HG03139 (cell line): ENCODE data around the gene TTF2.
"Not testable (repeated sequence)": the region's sequence is repeated elsewhere in the genome, so short reads cannot be mapped to it uniquely, and the experiment has no call there.

Experiments used
- ATAC-seq: cut with Tn5 transposase; IDR thresholded peaks from one replicate; pipeline ENCODE4 v1.9.1; 2021; ENCODE audit not compliant: unreplicated experiment

Gene TTF2

GRCh38 chr1:117092594-117092993, 32.5 kb downstream of the TTF2 start:
- ATAC-seq, result no peak

GRCh38 chr1:117093091-117093534, 33.0 kb downstream of the TTF2 start:
- no peak for ATAC-seq

GRCh38 chr1:117093870-117094621, 33.9 kb downstream of the TTF2 start:
- peak; percentile 83 for ATAC-seq

DNA sequence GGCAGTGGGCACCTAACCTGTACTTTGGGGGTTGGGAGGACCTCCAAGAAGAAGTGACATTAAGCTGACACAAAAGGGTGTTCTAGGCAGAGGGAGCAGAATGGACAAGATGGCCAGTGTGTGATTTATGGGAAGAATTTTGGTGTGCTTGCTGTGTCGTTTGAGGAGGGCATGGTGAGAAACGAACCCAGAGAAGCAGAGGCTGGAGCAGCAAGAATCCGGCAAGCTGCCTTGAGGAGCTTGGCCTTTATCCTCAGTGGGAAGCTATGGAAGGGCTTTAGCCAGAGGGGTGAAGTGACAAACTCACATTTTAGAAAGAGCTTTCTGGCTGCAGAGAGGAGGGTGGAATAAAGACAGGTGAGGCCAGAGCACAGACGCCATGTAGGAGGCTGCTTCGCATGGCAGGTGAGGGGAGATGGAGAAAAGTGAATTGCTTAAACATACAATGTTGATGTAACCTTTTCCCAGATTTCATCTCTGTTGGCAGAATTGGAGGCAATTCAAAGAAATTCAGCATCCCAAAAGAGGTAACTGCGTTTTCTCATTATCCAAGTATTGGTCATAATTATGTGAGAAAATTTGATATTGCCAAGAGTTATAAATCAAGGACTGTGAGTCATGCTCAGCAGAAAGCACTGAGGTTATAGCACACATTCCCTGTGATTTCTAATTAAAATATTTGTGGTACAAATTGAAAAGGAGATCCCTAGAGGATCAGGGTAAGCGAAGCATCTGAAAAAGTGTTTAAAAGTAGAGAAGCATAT, 34.9 kb downstream of the TTF2 start:
- no peak for ATAC-seq

- ATAC-seq, result no peak
Measured at GRCh38 chr1:117096951-117097408, 36.9 kb downstream of the TTF2 start.

DNA sequence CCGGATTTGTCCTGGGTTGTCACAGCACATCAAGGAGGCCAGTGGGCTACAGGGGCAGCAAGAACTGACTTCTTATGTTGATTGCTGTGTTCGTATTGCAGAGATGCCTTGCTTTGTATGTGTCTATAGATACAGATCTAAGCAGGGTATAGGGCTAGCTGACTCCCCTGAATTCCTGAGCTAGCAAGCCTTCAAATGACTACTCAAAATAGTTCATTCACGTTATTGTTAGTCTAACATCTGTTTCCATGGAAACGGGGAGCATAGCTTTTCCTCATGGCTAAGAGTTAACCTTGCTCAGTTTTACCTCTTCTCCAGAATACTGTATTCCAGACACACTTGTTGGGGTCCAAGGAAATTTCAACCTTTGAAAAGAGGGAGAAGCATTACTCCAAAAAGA, 37.3 kb downstream of the TTF2 start:
- no peak for ATAC-seq

DNA sequence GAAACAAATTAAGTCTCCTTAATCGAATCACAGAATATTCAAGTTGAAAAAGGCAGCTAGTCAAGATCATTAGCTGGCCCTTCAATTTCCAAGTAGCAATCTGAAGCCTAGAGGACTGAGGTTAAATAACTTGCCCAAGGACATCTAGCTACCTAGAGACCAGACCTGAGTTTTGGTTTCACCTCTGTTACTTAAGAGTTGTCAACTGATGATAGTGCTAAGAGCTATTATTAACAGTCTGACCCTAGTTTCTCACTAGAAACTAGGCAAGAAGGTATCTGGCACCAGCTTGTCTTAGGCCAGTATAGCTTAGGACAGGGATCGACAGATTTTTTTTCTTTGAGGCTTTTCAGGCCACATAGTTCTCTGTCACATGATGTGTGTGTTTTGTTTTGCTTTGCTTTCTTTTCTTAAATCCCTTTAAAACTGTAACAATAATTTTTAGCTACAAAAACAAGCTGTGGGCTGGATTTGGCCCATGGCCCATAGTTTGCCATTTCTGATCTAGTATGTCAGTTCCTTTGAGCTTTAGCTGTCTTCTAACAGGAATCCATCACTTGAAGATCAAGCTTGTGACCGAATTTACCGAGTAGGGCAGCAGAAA, 38.3 kb downstream of the TTF2 start:
- ATAC-seq, result no peak

- no peak for ATAC-seq
Measured at GRCh38 chr1:117101334-117101733, 41.2 kb downstream of the TTF2 start.

- ATAC-seq, result not testable (repeated sequence)
Measured at GRCh38 chr1:117101858-117102257, 41.7 kb downstream of the TTF2 start.

GRCh38 chr1:117104986-117105385, 44.9 kb downstream of the TTF2 start:
- no peak for ATAC-seq

DNA sequence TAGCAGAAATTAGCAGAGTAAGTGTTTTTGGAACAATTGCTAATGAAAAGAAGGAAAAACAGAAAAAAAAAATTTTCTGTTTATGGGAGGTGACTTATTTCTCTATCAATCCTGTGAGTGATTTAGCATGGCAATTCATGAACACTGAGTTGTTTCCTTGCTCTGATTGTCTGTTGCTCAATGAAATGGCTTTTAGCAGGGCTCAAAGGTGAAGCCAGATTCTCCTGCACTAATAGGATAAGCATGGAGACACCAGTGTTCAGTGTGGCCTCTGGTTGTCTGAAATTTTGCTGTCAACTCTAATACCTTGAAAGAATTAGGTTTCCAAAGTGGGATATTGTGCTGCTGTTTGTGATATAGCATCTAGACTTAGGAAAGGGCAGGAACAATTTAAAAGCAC, 45.6 kb downstream of the TTF2 start:
- no peak for ATAC-seq

DNA sequence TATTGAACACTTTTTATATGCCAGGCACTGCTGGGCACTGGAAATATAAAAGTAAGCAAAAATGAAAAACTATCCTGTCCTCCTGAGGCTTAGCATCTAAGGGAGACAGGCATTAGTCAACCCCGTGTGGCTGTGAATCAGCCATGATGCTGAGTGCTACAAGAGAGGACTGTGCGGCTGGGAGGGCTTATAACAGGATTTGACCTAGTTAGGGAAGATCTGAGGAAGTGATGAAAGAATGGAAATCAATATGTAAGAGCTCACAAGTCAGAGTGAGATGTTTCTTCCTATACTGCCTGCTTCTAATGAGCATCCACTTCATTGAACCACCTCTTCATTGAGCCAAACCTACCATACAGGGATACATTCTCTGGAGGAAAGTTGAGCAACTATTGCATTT, 46.4 kb downstream of the TTF2 start:
- no peak for ATAC-seq

GRCh38 chr1:117107364-117107763, 47.2 kb downstream of the TTF2 start:
- ATAC-seq, result no peak

- ATAC-seq, result no peak
Measured at GRCh38 chr1:117110774-117111173, 50.6 kb downstream of the TTF2 start.

GRCh38 chr1:117112047-117112717, 52.1 kb downstream of the TTF2 start:
- ATAC-seq, result no peak

DNA sequence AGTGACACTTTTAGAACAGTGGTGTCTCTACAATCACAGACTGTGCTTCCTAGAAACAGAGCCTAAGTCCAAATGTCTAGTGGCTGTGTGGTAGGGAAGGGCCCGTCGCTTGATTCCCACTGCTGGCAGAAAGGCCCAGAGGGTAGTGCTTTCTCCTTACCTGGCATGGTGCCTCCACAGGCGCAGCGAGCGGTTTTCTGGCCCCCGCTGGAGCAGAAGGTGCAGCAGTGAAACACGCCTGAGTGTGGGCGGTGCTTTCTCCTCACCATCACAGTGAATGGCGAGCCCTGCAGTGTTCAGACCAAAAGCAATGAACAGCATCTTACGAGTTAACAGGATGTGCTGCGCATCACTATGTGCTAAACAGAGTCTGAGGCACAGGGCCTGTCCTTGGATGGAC, 53.1 kb downstream of the TTF2 start:
- ATAC-seq, result no peak

DNA sequence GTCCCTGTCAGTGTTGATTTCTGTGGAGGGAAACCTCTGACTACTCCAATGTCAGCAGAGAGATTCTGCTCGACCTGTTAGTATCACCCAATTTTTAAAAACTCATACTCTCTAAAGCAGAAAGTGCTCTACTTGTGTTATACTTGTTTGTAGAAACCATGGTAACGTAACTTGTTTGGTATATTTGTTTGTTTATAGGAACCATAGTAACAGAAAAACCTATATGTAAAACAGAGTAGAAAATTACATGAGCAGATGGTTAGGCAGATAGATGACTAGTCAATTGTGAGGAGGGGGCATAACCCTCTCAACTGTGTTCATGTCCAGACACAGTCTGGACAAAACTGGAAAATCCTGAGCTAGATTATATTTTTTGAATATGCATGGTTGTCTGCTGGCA, 54.8 kb downstream of the TTF2 start:
- no peak for ATAC-seq

DNA sequence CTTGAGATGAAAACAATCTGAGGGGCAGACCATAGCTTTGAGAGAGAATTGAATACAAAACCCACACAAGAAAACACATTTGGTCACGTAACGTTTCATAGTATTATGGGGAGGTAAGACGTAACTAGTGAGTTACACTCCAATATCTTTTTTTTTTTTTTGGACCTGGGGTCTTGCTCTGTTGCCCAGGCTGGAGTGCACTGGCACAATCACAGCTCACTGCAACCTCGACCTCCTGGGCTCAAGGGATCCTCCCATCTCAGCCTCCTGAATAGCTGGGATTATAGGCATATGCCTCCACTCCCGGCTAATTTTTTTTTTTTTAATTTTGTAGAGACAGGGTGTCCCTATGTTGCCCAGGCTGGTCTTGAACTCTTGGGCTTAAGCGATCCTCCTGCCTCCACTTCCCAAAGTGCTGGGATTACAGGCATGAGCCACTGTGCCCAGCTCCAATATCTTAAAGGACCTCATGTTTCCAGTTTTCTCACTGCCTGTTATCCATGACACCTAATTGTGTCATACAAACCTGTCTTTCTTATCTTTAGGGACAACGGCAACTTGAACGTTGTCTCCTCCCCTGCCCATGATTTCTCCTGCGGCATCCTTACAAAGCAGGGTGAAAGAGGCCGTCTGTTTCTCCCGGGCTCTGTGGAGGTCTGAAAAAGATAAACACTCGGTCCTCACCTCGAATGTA, 56.1 kb downstream of the TTF2 start:
- ATAC-seq, result no peak

DNA sequence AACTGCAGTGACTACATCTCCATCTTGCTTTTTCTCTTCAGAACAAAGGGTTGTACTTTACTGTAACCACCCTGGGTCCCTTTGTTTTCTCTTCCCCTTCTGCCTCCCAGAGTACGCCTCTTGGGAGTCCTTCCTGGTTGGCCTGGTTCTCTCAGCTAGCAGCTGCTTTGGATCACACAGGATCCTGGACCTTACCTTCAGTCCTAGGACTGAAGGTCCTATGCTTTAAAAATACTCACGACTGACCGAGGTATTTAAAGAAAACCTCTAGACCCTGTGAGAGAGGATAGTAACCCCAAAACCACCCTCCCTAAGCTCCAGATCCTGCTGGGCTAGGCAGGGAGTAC, 56.6 kb downstream of the TTF2 start:
- no peak for ATAC-seq

DNA sequence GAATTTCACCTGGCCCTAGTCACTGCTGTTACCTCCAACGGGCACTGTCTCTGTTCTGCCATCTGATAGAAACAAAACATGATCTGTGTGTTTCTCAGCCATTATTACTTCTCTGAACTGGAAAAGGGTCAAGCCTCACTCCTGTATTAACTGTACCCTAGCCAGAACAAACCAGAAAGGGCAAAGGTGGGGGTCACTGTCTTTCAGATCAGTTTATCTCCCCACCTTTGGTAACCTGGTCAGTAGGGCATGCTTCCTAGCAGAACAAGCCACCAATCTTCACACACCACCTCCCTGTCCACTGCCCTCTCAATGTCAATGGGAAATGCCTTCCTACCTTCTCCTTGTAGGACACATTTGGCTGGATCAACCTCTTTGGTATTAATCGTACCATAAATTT, 57.6 kb downstream of the TTF2 start:
- no peak for ATAC-seq

DNA sequence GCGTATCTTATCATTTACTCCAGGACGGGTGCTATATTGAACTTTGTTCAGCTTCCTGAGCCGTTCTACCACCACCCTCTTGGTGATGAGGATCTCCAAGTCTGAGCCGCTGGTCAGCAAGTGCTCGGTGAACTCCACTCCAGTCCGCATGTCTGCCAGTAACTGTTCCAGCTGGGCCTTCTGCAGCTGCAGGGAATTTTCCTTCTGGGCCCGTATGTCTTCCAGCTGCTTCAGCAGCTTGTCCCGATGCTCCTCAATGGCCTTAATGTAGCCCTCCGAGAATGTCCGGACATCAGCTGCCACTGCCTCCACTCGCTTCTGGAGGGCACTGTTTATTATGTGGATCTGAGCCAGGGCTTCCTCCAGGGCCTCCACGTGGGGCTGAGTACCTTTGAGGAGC, 58.0 kb downstream of the TTF2 start:
- no peak for ATAC-seq
